ENCODE data around the gene C11orf24.

C11orf24 gene

DNA sequence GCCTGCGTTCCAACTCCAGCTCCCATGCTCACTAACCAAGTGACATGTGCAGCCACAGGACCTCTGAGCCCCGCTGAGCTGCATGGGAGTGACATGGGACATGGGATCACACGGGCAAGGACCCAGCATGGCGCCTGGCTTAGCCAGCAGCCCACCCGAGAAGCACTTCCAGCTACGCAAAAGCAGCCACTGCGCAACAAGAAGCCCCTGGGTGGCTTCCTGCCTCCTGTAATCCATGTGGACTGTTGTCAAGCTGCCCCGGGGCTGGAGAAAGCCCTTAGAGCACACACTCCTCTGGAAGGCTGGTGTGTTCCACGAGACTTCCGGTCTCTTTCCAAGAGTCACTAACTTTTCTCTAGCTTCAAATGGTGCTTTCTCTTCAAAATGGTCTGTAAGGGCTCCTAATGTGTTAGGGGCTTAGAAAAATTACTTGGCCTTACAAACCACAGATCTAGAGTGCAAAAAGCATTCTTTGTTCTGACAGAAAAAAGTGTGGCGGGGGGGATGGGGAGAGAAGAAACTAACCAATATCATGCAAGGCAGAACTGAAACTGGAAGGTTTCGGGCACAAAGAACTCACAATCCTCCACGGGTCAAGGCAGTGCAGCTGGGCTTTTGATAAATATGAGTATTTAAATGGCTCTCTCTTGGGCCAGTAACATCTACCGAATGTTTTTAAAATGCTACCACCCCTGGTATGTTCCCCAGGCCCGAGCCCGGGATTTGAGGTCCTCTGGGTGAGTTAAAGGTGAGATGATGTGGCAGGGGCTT is 5.5 kb downstream of the C11orf24 start:
- no peak for DNase-seq
- ChIA-PET POLR2A (no interaction called here), CTCF (interaction anchor here (0.6 to 3.7 kb wide), 4 partner anchors 9 to 36 kb away, joined by 3 to 34 read pairs (median 10); no protein-coding TSS in a partner anchor)
- Histone ChIP-seq H3K27me3 (replicated peaks in 2 of 5; ENCODE audit: control insufficient read depth in 4 of 5, insufficient read depth in 5 of 5, low read length in 4 of 5) (no peaks in the 10 kb centered on the region), H3K4me3 (ENCODE audit: control insufficient read depth in 1 of 7, extremely low read depth in 1 of 7, insufficient read depth in 4 of 7, low read depth in 2 of 7, low read length in 6 of 7) (no peak overlapping the region), H3K4me1 (ENCODE audit: control extremely low read depth in 1 of 4, control insufficient read depth in 4 of 4, insufficient read depth in 4 of 4, low read length in 3 of 4) (peaks cover 4 to 10% (median 9%) of the 10 kb centered on the region in 4 experiments), H3K27ac (ENCODE audit: insufficient read depth in 1 of 2, low read depth in 1 of 2, low read length in 2 of 2, poor library complexity in 1 of 2, severe bottlenecking in 2 of 2) (no peak overlapping the region), H3K36me3 (ENCODE audit: control insufficient read depth in 4 of 4, insufficient read depth in 4 of 4, low read length in 3 of 4) (peaks cover 2 to 55% (median 35%) of the 10 kb centered on the region in 4 experiments), H3K9me3 (ENCODE audit: control extremely low read depth in 1 of 5, control insufficient read depth in 4 of 5, insufficient read depth in 2 of 5, low read depth in 1 of 5, low read length in 4 of 5) (no peaks in the 10 kb centered on the region)
- 90% methylated on average over 14 of the region's 16 CpGs for WGBS (ENCODE audit: insufficient coverage)

DNA sequence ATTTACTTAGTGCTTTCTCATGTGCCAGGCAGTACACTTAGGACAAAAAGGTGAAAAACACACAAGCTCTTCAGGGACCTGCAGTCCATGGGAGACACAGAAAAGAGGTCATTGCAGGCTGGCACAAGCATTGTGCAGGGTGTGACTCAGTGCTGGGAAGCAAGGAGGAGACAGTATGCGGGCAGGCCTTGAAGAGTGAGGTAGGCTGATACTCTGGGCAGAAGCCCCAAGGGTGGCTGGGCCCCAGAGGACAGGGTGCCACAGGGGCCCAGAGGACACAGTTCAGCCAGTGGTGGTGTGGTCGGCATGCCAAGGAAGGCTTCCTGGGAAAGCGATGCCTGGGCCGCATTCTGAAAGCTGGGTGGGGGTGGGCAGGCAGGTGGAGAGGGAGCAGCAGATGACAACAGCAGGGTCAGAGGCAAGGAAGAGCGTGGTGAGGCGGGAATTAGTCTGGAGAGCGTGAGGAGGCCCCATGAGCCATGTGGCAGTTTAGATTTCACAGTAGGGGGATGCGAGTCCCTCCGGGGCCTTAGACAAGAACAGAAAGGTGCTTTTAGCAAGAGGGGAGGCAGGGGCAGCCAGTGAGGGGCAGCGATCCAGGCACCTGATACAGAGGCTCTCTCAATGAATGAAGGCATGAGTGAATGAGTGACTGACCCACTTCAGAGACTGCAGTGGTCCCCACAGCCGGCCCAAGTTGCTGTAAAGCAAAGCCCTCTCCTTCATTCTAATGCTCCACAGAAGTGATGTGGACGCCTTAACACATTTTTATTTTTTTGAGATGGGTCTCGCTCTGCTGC is 6.8 kb downstream of the C11orf24 start:
- Histone ChIP-seq H3K4me3 (ENCODE audit: control insufficient read depth in 1 of 7, extremely low read depth in 1 of 7, insufficient read depth in 4 of 7, low read depth in 2 of 7, low read length in 6 of 7) (no peak overlapping the region), H3K4me1 (ENCODE audit: control extremely low read depth in 1 of 4, control insufficient read depth in 4 of 4, insufficient read depth in 4 of 4, low read length in 3 of 4) (no peaks in the 10 kb centered on the region), H3K27ac (ENCODE audit: insufficient read depth in 1 of 2, low read depth in 1 of 2, low read length in 2 of 2, poor library complexity in 1 of 2, severe bottlenecking in 2 of 2) (no peak overlapping the region), H3K9me3 (ENCODE audit: control extremely low read depth in 1 of 5, control insufficient read depth in 4 of 5, insufficient read depth in 2 of 5, low read depth in 1 of 5, low read length in 4 of 5) (no peaks in the 10 kb centered on the region), H3K36me3 (ENCODE audit: control insufficient read depth in 4 of 4, insufficient read depth in 4 of 4, low read length in 3 of 4) (peaks cover 2 to 60% (median 37%) of the 10 kb centered on the region in 4 experiments), H3K27me3 (replicated peaks in 2 of 5; ENCODE audit: control insufficient read depth in 4 of 5, insufficient read depth in 5 of 5, low read length in 4 of 5) (no peaks in the 10 kb centered on the region)
- WGBS (ENCODE audit: insufficient coverage): 89% methylated on average over 11 of the region's 13 CpGs
- CTCF ChIA-PET: interaction anchor here (3.6 to 10.0 kb wide), 3 partner anchors 8 to 33 kb away, joined by 18 to 188 read pairs (median 34); no protein-coding TSS in a partner anchor
- DNase-seq: no peak
- POLR2A ChIA-PET: no interaction called here

- H3K9me3 ChIP-seq (ENCODE audit: control extremely low read depth in 1 of 5, control insufficient read depth in 4 of 5, insufficient read depth in 2 of 5, low read depth in 1 of 5, low read length in 4 of 5): no peaks in the 10 kb centered on the region
- POLR2A ChIA-PET: no interaction called here
- CTCF ChIA-PET: interaction anchor here (10.0 kb wide), 1 partner anchor 34 kb away, joined by 188 read pairs; no protein-coding TSS in a partner anchor
- H3K27me3 ChIP-seq (replicated peaks in 2 of 5; ENCODE audit: control insufficient read depth in 4 of 5, insufficient read depth in 5 of 5, low read length in 4 of 5): no peaks in the 10 kb centered on the region
- H3K27ac ChIP-seq (ENCODE audit: insufficient read depth in 1 of 2, low read depth in 1 of 2, low read length in 2 of 2, poor library complexity in 1 of 2, severe bottlenecking in 2 of 2): no peak overlapping the region
- no peak overlapping the region for H3K4me3 ChIP-seq (ENCODE audit: control insufficient read depth in 1 of 7, extremely low read depth in 1 of 7, insufficient read depth in 4 of 7, low read depth in 2 of 7, low read length in 6 of 7)
- DNase-seq: no peak
- peaks cover 2 to 60% (median 37%) of the 10 kb centered on the region in 4 experiments for H3K36me3 ChIP-seq (ENCODE audit: control insufficient read depth in 4 of 4, insufficient read depth in 4 of 4, low read length in 3 of 4)
- WGBS (ENCODE audit: insufficient coverage): no CpG with 5 or more reads among the region's 1 CpG
- H3K4me1 ChIP-seq (ENCODE audit: control extremely low read depth in 1 of 4, control insufficient read depth in 4 of 4, insufficient read depth in 4 of 4, low read length in 3 of 4): no peaks in the 10 kb centered on the region
These were observed 7.5 kb downstream of the C11orf24 start for GRCh38 chr11:68264244-68264643.

GRCh38 chr11:68263444-68264035 is 8.2 kb downstream of the C11orf24 start:
- H3K27ac ChIP-seq (ENCODE audit: insufficient read depth in 1 of 2, low read depth in 1 of 2, low read length in 2 of 2, poor library complexity in 1 of 2, severe bottlenecking in 2 of 2): no peak overlapping the region
- ChIA-PET POLR2A (no interaction called here), CTCF (interaction anchor here (0.6 to 10.0 kb wide), 2 partner anchors 35 to 160 kb away, joined by 3 to 188 read pairs; no protein-coding TSS in a partner anchor)
- H3K4me1 ChIP-seq (ENCODE audit: control extremely low read depth in 1 of 4, control insufficient read depth in 4 of 4, insufficient read depth in 4 of 4, low read length in 3 of 4): no peaks in the 10 kb centered on the region
- H3K4me3 ChIP-seq (ENCODE audit: control insufficient read depth in 1 of 7, extremely low read depth in 1 of 7, insufficient read depth in 4 of 7, low read depth in 2 of 7, low read length in 6 of 7): no peak overlapping the region
- H3K9me3 ChIP-seq (ENCODE audit: control extremely low read depth in 1 of 5, control insufficient read depth in 4 of 5, insufficient read depth in 2 of 5, low read depth in 1 of 5, low read length in 4 of 5): no peaks in the 10 kb centered on the region
- no peaks in the 10 kb centered on the region for H3K27me3 ChIP-seq (replicated peaks in 2 of 5; ENCODE audit: control insufficient read depth in 4 of 5, insufficient read depth in 5 of 5, low read length in 4 of 5)
- H3K36me3 ChIP-seq (ENCODE audit: control insufficient read depth in 4 of 4, insufficient read depth in 4 of 4, low read length in 3 of 4): peaks cover 2 to 60% (median 37%) of the 10 kb centered on the region in 4 experiments
- no peak for DNase-seq
- 95% methylated on average over 12 of the region's 13 CpGs for WGBS (ENCODE audit: insufficient coverage)

GRCh38 chr11:68262544-68262827 is 9.3 kb downstream of the C11orf24 start:
- Histone ChIP-seq H3K36me3 (ENCODE audit: control insufficient read depth in 4 of 4, insufficient read depth in 4 of 4, low read length in 3 of 4) (peaks cover 2 to 56% (median 35%) of the 10 kb centered on the region in 4 experiments), H3K27ac (ENCODE audit: insufficient read depth in 1 of 2, low read depth in 1 of 2, low read length in 2 of 2, poor library complexity in 1 of 2, severe bottlenecking in 2 of 2) (no peak overlapping the region), H3K27me3 (replicated peaks in 2 of 5; ENCODE audit: control insufficient read depth in 4 of 5, insufficient read depth in 5 of 5, low read length in 4 of 5) (no peaks in the 10 kb centered on the region), H3K9me3 (ENCODE audit: control extremely low read depth in 1 of 5, control insufficient read depth in 4 of 5, insufficient read depth in 2 of 5, low read depth in 1 of 5, low read length in 4 of 5) (no peaks in the 10 kb centered on the region), H3K4me1 (ENCODE audit: control extremely low read depth in 1 of 4, control insufficient read depth in 4 of 4, insufficient read depth in 4 of 4, low read length in 3 of 4) (peaks cover 0 to 3% (median 1%) of the 10 kb centered on the region in 4 experiments), H3K4me3 (ENCODE audit: control insufficient read depth in 1 of 7, extremely low read depth in 1 of 7, insufficient read depth in 4 of 7, low read depth in 2 of 7, low read length in 6 of 7) (no peak overlapping the region)
- ChIA-PET CTCF (interaction anchor here (7.3 to 10.0 kb wide), 2 partner anchors 10 to 36 kb away, joined by 55 to 188 read pairs; partner anchors contain the start of gene C11orf24), POLR2A (no interaction called here)
- no peak for DNase-seq
- 93% methylated on average over 8 of the region's 8 CpGs for WGBS (ENCODE audit: insufficient coverage)

GRCh38 chr11:68261749-68262543 is 9.8 kb downstream of the C11orf24 start:
- ChIA-PET POLR2A (no interaction called here), CTCF (interaction anchor here (1.1 to 10.0 kb wide), 4 partner anchors 10 to 119 kb away, joined by 3 to 188 read pairs (median 30); partner anchors contain the start of gene C11orf24)
- WGBS (ENCODE audit: insufficient coverage): 98% methylated on average over 24 of the region's 24 CpGs
- DNase-seq: no peak
- Histone ChIP-seq H3K9me3 (ENCODE audit: control extremely low read depth in 1 of 5, control insufficient read depth in 4 of 5, insufficient read depth in 2 of 5, low read depth in 1 of 5, low read length in 4 of 5) (no peaks in the 10 kb centered on the region), H3K4me1 (ENCODE audit: control extremely low read depth in 1 of 4, control insufficient read depth in 4 of 4, insufficient read depth in 4 of 4, low read length in 3 of 4) (peaks cover 0 to 4% (median 2%) of the 10 kb centered on the region in 4 experiments), H3K27ac (ENCODE audit: insufficient read depth in 1 of 2, low read depth in 1 of 2, low read length in 2 of 2, poor library complexity in 1 of 2, severe bottlenecking in 2 of 2) (no peak overlapping the region), H3K27me3 (replicated peaks in 2 of 5; ENCODE audit: control insufficient read depth in 4 of 5, insufficient read depth in 5 of 5, low read length in 4 of 5) (no peaks in the 10 kb centered on the region), H3K36me3 (ENCODE audit: control insufficient read depth in 4 of 4, insufficient read depth in 4 of 4, low read length in 3 of 4) (peaks cover 2 to 51% (median 33%) of the 10 kb centered on the region in 4 experiments), H3K4me3 (ENCODE audit: control insufficient read depth in 1 of 7, extremely low read depth in 1 of 7, insufficient read depth in 4 of 7, low read depth in 2 of 7, low read length in 6 of 7) (no peak overlapping the region)
